NCI-H2196 (cell line): ENCODE results near the gene PREPL.
A peak's percentile ranks its signal among the peaks of the same experiment; 100 is the strongest.
"Not testable (repeated sequence)": the region's sequence is repeated elsewhere in the genome, so short reads cannot be mapped to it uniquely, and the experiment has no call there.

Experiments
- DNase-seq: peaks from one replicate; lab custom pipeline; 2025; ENCODE audit not compliant: unreplicated experiment; lab: John Stamatoyannopoulos, UW

The PREPL gene

DNA sequence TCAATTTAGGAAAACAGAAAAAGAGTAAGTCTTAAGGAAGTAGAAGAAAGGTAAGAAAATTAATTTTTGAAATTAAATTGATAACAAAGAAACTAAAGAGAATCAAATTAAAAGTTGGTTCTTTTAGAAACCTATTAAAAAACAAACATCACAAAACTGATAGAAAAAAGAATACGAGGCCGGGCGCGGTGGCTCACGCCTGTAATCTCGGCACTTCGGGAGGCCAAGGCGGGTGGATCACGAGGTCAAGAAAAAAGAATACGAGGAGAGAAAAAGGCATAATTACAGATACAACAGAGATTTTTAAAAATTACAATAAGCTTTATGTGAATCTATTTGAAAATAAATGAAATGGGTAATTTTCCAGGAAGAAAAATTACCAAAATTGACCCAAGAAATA is 11.8 kb downstream of the PREPL start:
- no peak for DNase-seq

DNA sequence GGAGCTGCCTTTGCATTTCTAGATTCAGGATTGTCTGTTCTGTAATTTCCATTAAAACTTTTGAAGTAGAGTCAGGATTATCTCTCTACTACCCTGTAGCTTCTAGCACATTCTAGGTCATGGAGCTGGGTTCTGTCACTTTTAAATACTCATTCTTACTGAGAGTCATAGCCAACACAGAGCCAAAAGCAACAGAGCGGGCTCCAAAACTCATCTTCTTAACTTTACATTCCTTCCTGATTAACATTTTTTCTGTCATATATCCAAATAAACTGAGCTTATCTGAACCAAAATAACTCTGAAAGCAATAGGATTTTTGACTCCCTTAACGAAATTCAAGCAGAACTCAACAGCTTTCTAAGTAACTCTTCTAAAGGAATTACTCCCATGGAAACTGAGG is 12.9 kb downstream of the PREPL start:
- DNase-seq = no peak

DNA sequence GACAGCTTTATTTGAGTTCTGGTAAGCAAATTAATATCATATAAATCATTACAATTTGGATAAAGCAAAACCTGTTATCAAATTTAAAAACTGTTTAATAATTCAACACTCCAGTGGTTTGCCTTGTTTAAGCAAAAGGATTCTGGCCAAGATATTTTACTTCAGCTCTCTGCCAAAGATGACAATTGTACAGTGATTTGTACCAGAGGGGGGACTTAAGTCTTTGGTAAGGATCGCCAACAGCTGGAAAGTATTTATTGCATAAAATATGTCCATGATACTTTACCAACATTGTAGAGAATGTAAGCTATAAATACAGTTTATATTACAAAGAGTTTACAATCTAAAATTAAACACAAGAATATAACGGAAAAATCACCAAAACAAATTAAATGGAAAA is 13.8 kb downstream of the PREPL start:
- no peak for DNase-seq

DNA sequence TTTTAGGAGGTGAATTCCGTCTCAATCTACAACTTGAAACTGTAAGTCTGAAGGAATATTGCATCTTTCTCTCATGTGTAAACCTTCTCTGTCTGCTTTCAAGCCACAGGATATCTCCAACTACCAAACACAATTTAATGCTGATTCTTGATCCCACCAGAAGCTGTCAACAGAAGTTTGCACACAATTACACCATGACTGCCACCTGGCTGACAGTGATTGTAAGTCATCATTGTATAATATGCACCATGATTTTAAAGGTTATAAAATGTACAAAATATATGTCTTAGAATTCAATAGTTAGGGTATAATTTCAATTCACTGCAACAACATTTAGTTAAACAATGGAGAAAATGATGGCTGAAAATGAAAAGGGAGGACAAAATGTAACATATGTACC is 18.4 kb downstream of the PREPL start:
- peak; percentile 39 for DNase-seq

DNA sequence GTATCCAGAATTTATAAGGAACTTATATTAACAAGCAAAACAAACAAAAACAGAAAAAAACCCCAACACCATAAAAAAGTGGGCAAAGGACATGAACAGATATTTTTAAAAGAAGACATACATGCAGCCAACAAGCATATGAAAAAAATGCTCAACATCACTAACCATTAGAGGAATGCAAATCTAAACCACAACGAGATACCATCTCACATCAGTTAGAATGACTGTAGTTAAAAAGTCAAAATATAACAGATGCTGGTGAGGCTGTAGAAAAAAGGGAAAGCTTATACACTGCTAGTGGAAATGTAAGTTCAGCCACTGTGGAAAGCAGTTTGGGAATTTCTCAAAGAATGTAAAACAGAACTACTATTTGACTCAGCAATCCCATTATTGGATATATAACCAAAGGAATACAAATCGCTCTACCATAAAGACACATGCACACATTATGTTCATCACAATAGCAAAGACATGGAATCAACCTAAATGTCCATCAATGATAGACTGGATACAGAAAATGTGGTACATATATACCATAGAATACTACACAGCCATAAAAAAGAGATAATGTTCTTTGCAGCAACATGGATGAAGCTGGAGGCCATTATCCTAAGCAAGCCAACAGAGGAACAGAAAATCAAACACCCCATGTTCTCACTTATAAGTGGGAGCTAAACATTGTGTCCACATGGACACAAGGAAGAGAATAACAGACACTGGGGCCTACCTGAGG is 25.3 kb downstream of the PREPL start:
- no peak for DNase-seq

DNA sequence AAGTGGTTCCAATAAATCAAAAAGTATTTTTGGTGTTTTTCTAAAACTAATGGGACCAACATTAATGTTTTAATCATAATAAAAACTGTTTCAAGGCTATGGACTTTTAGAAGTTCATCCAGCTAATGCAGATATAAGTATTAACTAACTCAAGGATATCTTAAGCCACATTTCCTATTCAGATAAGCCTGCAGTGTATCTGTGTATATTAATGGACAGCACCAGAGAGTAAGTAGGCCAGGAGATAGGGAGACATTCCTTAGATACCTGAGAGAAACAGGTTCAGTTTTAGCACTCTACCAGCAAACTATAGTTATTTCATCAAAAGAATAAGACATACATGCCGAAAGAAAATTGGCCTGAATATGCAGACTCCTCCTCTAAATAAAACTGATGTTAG is 27.3 kb downstream of the PREPL start:
- DNase-seq = no peak

DNA sequence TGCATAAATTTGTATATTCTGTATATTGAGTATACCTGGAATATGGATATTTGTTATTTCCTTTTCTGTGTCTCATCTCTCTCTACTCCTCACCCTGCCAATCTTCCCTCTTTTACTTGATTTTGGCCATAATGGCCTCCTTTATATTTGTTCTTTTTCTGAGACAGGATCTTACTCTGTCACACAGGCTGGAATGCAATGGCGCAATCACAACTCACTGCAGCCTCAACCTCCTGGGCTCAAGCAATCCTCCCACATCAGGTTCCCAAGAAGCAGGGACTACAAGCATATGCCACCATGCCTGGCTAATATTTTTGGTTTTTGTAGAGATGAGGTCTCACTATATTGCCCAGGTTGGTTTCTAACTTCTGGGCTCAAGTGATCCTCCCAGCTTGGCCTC is 30.5 kb downstream of the PREPL start:
- no peak for DNase-seq

DNA sequence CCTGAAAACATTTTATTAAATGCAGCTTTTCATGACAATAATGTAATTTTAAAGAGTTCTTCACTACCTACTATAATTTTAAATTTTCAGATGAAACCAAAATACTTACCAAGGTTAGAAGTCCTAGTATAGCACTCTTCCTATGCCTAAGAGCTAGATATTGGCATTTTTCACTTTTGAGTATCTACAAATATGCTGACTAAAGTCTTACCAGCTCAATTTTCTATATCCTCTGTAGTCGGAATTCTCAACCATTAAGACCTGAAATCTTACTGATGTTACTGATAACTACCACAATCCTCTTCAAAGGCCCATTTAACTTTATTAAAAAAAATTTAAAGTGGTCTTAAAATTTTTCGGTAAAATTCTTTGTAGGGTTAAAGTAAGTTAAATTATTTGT is 32.0 kb downstream of the PREPL start:
- no peak for DNase-seq

DNA sequence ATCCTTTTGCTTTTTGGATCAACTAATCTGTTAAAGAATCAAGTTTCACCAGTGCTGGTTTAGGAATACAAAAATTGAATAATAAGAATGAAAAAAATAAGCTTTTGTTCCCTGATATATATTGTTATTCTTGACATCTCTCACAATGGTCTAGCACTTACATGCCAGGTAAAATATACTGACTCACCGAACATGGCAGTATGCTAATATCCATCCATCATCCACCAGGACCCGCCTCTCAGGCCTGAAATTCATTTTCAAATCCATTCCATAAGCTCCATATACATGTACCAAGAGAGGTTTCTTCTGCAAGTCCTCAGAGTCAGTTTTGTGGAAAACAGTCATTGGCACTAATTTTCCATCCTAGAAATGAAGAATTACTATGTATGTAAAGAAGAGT is 32.5 kb downstream of the PREPL start:
- no peak for DNase-seq

DNA sequence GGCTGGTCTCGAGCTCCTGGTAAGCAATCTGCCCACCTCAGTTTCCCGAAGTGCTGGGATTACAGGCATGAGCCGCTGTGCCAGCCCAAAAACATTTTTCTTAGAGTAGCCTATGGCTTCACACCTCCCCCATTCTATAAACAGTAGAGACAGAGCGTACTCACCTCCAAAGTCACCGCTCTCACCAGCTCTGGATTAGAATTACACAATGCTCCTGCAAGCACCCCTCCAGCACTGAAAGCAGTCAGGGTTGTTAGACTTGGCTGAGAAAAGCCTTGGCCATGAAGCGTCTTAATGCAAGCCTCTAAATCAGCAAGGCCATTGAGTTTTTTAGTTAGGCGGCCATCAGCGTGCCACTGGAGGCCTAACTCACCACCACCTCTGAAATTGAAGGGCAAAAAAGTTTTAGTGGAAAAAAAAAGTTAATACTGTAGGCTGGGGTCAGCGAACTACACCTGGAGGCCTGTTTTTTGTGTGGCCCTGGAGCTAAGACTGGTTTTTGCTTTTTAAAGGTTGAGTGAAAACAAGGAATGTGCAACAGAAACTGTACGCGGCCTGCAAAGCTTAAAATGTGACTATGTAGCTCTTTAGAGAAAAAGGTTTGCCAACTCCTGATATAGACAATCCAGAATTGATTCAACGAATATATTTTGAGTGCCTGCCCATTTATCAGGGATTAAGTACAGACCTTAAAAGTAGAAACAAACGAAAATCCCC is 34.6 kb downstream of the PREPL start:
- DNase-seq = no peak

DNA sequence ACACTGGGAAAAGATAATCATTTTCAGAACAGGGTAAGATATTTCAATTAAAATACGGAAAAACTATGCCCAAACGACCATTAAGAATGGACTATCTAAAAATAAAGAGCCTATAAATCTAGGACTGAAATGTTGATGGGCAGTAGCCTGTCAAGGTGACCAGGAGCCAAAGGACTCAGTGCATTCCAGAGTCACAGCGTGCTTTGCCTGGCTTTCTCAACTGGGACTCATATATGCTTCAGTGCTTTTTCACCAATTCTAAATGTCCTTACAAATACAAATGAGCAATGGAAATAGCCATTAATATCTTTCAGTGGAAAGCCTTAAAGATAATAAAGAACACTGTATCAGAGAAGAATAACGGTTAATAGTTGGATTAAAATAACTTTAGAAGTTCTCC is 35.4 kb downstream of the PREPL start:
- DNase-seq = no peak

DNA sequence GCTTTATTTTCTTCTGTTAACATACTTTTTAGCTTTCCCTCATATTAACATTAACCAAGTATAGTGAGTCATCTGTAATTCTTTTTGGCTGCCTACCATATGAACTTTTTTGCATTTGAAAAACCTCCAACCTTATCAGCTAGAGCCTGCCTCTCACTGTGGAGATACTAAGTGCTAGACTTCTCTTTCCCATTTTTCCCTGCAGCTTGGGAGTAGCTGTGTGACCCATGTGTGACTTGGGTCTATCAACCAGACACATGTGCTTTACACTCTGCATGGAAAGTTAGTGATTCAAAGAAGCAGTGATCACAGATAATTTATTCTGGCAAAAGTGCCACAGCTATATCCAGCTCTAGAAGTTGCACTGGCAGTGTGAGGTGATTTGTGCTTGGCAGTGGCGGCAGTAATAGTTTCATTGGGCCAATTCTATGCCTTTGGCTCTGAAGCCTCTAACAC is 36.3 kb downstream of the PREPL start:
- no peak for DNase-seq

DNA sequence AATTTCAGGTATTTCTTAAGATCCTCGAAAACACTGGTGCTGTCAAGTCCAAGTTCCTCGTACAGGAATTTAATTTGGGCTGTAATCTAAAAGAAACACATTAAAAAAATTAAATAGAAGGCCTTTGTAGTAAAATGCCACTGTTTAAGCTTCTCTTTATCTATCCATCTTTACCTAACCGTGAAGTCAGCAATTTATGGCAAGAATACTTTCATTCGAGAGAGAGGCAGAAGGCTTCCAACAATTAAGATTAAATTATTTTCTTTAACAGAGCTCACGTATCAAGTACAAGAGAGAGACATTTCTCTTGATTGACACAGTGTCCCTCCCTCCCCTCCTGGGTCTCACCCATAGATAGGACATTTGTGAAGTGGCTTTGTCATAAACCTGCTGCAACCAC is 39.9 kb downstream of the PREPL start:
- no peak for DNase-seq

DNA sequence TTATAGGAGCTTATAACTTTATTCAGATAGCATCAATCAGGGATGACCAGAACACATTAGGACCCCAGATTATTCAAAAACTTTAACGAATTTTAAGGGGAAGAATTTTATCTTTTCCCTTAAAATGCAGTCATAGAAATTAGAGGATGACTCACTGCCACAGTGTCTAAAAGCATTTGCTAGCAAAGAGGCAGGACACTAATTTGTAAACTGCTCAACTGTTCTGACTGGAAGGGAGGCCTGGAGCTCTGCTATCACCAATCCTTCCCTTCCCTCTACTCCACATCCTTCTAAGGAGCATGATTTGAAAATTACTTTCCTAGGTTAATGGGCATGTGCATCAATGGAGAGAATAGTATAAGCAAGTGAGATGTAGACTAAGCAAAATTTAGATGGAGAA is 40.5 kb downstream of the PREPL start:
- DNase-seq = no peak

DNA sequence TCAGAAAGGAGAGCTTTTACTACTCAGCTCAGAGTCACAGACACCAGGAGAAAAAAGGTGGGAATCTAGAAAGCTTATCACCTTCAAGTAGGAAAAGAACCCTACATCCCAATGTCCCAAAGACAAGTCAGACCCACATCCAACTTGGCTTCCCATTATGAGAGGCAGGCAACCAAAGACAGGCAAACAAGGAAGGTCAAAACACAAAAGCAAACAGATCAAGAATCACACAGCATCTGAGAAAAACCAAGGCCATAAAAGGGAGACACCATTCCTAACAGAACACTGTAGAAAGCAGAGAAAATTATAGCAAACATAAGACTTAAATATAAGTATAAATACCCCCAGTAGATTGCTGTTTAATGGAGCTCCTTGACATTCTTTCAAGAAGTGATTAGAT is 45.3 kb downstream of the PREPL start:
- DNase-seq = no peak

DNA sequence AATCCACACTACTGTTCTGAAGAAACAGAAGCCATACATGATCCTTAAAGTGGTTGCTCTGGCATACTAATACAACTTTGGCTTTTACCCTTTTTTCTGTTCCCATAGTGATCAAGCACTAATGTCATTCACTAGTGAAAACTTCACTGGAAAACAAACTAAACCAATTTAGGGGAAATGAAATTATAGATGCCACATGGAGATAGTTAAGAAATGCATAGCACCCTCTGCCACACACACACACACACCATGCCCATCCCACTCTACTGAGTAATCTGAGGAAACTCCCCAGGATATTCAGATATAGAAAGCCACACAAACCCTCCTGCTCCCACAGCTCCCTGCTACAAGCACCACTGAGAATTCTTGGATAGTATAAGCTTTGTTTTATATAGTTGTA is 46.9 kb downstream of the PREPL start:
- no peak for DNase-seq

DNA sequence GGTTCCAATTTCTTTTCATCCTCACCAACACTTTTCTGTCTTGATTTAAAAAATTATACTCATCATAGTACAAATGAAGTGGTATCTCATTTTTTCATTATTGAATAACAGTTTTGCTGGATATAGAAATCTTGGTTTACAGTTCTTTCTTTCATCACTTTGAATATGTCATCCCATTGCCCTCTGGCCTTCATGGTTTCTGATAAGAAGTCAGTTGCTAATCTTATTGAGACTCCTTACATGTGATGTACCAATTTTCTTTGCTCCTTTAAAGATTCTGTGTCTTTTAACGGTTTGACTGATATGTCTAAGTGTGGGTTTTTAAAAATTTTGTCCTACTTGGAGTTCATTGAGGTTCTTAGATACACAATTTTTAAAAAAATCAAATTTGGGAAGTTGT is 51.0 kb downstream of the PREPL start:
- no peak for DNase-seq

DNA sequence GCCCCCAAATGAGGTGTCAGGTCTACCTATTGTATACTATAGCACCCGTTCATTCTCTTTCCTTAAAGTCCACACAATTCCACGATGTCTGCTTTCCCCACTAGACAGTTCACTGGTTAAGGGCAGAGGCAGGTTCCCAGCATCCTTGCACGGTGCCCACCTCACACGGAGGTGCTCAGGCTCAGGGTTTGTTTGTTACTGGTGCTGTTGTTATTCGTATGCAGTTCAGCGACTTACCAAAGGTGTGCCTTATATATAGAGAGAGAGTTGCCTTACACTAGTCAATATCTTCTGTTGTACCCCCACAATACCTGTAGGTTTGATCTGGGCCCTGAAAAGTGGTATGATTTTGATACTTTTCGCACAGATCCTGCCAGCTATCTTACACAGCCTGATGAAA is 55.4 kb downstream of the PREPL start:
- DNase-seq = no peak

DNA sequence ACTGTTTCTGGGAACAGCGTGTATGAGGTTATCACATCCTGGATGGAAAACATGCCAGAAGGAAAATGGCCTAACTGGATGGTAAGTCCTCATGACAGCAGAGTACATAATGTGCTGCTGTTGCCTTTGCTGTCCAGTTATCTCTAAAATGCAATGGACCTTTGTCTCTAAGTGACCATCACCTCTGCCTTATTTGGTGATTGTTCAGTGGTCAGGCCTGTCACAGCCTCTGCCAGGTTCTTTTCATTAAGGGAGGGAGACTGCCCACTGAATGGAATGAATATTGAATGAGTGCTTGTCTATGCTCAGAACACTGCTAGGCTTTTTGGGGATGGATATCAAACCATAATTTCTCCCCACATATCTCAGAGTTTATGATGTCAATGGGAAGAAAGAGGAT is 57.0 kb downstream of the PREPL start:
- no peak for DNase-seq

DNA sequence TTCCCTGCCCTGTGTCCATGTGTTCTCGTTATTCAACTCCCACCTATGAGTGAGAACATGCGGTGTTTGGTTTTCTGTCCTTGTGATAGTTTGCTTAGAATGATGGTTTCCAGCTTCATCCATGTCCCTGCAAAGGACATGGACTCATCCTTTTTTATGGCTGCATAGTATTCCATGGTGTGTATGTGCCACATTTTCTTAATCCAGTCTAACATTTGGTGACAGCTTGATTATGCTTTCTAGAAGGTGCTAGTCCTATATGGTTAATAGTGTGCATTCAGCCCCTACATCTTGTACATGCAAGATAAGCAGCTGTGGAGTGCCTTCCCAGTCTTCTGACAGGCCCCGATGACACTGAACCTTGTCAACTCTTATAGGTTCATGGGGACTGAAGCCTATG is 57.5 kb downstream of the PREPL start:
- DNase-seq = not testable (repeated sequence)

DNA sequence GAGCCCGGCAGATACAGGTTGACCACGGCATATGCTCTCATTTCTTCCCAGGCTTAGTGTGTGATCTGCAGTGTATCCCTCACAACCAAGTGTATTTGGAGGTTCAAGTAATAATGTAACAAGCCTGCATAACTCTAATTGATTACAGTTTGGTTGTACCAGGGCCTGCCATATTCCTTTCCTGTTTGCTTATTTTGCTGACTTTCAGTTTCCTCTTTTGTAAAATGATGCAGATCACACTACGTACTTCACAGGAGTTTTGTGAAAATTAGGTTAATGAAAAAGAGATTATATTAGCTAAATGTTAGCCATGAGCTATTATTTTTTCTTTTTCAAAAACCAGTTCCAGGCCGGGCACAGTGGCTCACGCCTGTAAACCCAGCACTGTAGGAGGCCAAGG is 60.2 kb downstream of the PREPL start:
- DNase-seq = no peak

DNA sequence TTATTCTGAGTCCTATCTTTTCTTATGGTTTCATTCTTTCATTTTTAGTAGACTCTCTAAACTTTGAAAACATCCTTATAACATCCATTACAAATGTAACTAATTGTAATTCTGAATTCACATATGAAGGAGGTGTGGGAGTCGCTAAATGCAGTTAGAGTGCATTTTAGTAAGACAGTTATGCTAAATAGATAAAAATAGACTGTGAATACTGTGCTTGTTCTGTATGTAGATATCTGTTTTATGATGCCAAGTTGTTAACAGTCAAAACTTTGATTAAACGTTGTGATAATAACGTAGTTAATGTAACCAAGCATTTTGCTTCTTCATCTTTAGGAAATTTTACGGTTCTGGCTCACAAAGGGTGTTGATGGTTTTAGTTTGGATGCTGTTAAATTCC is 61.7 kb downstream of the PREPL start:
- no peak for DNase-seq

DNA sequence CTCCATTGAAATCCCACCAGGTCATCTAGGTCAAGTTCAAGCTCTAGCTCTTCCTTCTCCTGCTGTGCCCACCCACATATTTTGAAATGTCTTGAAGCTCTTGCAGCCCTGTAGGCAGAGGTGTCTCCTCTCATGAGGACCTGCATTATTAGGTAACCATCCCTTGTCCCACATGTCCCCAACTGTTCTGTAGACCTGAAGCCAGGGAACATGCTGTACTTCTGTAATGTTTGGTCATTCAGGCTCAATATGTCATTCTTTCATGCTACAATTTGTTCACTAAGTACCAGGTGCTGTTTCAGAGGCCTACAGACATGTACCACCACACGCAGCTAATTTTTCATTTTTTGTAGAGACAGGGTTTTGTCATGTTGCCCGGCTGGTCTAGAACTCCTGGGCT is 63.9 kb downstream of the PREPL start:
- no peak for DNase-seq
